WERI-Rb-1 (cell line): ENCODE data around the gene MARCHF7.
"Not testable (repeated sequence)": the region's sequence is repeated elsewhere in the genome, so short reads cannot be mapped to it uniquely, and the experiment has no call there.

Experiments
- DNase-seq: peaks from one replicate; pipeline ENCODE4 v3.0.0-alpha.2; 2020
- H3K27ac ChIP-seq: fragments of 250-450 bp; sonication (Bioruptor Pico); 2 replicates; pipeline ENCODE4 v1.5.1; 2020; ENCODE audit warnings: mild to moderate bottlenecking, moderate library complexity
- H3K27me3 ChIP-seq: fragments of 250-450 bp; sonication (Bioruptor Pico); 2 replicates; pipeline ENCODE4 v1.5.1; 2021; ENCODE audit warnings: mild to moderate bottlenecking, low read depth, moderate library complexity; ENCODE audit not compliant: insufficient read depth, severe bottlenecking
- H3K36me3 ChIP-seq: fragments of 250-450 bp; sonication (Bioruptor Pico); 2 replicates; pipeline ENCODE4 v1.5.1; 2020; ENCODE audit warnings: mild to moderate bottlenecking, moderate library complexity
- H3K4me3 ChIP-seq: 2 replicates; pipeline ENCODE4 v1.5.1; 2011; ENCODE audit warnings: low read depth, mild to moderate bottlenecking, control low read depth, low read length
- H3K9me3 ChIP-seq: fragments of 250-450 bp; sonication (Bioruptor Pico); 2 replicates; pipeline ENCODE4 v1.5.1; 2021; ENCODE audit warnings: mild to moderate bottlenecking, moderate library complexity; ENCODE audit not compliant: severe bottlenecking
- CTCF ChIP-seq: IDR thresholded peaks from 2 replicates; pipeline ENCODE4 v1.5.1; 2011; ENCODE audit warnings: low read depth, mild to moderate bottlenecking, control low read depth, inconsistent platforms, low read length

The MARCHF7 gene

DNA sequence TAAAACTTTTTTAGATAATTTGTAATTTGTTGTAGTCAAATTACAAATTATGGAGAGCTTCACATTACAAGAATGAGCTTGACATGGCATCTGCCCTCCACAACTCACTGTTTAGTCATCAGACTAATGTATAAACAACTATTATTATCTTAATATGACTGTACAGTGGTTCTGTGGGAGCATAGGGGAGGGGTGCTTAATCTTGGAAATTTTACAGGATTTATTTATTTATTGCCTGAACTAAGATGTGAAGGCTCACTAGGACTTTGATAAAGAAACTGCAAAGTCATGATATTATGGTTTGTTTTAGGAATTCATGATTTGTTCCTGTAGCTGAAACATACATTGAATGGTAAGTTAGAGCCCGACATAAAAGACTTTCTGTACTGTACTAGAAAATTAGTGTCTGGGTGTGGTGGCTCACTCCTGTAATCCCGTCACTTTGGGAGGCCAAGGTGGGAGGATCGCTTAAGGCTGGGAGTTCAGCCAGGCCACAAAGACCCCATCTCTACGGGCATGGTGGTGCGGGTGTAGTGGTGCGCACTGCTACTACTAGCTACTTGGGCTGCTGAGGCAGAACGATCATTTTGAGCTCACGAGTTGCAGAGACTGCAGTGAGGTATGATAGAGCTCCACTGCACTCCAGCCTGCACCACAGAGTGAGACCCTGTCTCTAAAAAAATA lies 2.1 kb downstream of the MARCHF7 start:
- Histone ChIP-seq H3K9me3 (no peaks in the 10 kb centered on the region), H3K4me3 (no peak overlapping the region), H3K27ac (no peak overlapping the region), H3K27me3 (no peaks in the 10 kb centered on the region), H3K36me3 (peaks cover 60% of the 10 kb centered on the region)
- TF ChIP-seq CTCF: no peak
- DNase-seq: no peak

- no peak overlapping the region for H3K4me3 ChIP-seq
These were observed 3.1 kb downstream of the MARCHF7 start for GRCh38 chr2:159715451-159715850.

DNA sequence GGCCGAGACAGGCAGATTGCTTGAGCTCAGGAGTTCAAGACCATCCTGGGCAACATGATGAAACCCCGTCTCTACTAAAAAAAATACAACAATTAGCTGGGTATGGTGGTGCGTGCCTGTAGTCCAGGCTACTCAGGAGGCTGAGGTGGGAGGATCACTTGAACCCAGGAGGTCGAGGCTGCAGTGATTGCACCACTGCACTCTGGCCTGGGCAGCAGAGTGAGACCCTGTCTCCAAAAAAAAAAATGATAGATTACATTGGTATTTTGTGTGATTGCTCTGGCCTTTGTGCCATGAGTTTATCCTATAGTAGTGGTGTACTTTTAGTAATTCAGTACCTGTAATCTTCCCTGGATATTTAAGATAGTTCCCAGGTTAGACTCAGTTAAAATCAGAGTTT lies 4.1 kb downstream of the MARCHF7 start:
- not testable (repeated sequence) for H3K27ac ChIP-seq, H3K9me3 ChIP-seq, DNase-seq, H3K27me3 ChIP-seq, H3K4me3 ChIP-seq
- H3K36me3 ChIP-seq: peaks cover 75% of the 10 kb centered on the region

More at GRCh38 chr2:159715451-159715850, 3.1 kb downstream of the MARCHF7 start:
- DNase-seq: no peak
- H3K9me3 ChIP-seq: no peaks in the 10 kb centered on the region
- H3K27me3 ChIP-seq: no peaks in the 10 kb centered on the region
- no peak for TF ChIP-seq CTCF
- H3K36me3 ChIP-seq: peaks cover 71% of the 10 kb centered on the region
- H3K27ac ChIP-seq: no peak overlapping the region

- Histone ChIP-seq H3K36me3 (peaks cover 79% of the 10 kb centered on the region), H3K27ac (no peak overlapping the region), H3K4me3 (no peak overlapping the region), H3K27me3 (no peaks in the 10 kb centered on the region), H3K9me3 (no peaks in the 10 kb centered on the region)
- DNase-seq: no peak
- TF ChIP-seq CTCF: no peak
These were observed 4.6 kb downstream of the MARCHF7 start for GRCh38 chr2:159716857-159717256.

DNA sequence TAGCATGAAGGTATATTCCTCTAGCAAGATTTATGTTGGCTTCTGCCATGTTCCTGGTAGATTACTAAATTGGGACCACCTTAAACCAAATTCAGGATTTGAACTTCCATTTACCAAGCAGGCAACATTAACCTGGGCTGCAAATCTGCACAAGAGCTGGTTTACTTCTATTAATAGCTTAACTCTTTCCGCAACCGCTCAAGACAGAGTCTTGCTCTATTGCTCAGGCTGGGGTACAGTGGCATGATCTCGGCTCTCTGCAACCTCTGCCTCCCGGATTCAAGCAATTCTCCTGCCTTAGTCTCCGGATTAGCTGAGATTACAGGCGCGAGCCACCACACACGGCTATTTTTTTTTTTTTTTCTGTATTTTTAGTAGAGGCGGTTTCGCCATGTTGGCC lies 8.4 kb downstream of the MARCHF7 start:
- Histone ChIP-seq H3K36me3 (peaks cover 77% of the 10 kb centered on the region), H3K27ac (no peak overlapping the region), H3K4me3 (no peak overlapping the region), H3K27me3 (no peaks in the 10 kb centered on the region), H3K9me3 (no peaks in the 10 kb centered on the region)
- DNase-seq: no peak
- TF ChIP-seq CTCF: no peak

DNA sequence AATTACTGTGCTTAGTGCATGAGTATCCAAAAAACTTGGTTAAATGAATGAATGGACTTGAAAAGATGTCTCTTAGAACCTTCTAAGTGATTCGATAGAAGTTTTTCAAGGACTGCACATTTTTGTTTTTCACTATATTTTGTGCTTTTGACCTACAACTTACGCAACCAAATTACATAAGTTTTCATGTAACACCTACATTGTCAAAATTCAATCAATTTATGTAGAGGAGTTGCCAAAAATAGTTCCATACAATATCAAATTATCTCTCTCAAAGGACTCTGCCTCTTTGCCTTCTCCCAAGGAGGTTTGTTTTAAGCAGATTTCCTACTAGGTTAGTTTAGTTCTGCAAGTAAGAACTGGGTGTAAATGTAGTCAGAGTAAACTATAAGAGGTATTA lies 10.3 kb downstream of the MARCHF7 start:
- Histone ChIP-seq H3K9me3 (no peaks in the 10 kb centered on the region), H3K27ac (no peak overlapping the region), H3K36me3 (peaks cover 65% of the 10 kb centered on the region), H3K4me3 (no peak overlapping the region), H3K27me3 (no peaks in the 10 kb centered on the region)
- TF ChIP-seq CTCF: no peak
- no peak for DNase-seq

DNA sequence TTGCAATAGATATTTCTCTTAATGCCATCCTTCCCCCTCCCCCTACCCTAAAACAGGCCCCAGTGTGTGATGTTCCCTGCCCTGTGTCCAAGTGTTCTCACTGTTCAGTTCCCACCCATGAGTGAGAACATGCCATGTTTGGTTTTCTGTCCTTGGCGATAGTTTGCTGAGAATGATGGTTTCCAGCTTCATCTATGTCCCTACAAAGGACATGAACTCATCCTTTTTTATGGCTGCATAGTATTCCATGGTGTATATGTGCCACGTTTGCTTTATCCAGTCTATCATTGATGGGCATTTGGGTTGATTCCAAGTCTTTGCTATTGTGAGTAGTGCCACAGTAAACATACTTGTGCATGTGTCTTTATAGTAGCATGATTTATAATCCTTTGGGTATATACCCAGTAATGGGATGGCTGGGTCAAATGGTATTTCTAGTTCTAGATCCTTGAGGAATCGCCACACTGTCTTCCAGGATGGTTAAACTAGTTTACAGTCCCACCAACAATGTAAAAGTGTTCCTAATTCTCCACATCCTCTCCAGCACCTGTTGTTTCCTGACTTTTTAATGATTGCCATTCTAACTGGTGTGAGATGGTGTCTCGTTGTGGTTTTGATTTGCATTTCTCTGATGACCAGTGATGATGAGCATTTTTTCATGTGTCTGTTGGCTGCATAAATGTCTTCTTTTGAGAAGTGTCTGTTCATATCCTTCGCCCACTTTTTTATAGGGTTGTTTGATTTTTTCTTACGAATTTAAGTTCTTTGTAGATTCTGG lies 12.7 kb downstream of the MARCHF7 start:
- not testable (repeated sequence) for H3K27ac ChIP-seq, DNase-seq, H3K4me3 ChIP-seq, H3K27me3 ChIP-seq, H3K9me3 ChIP-seq
- peaks cover 60% of the 10 kb centered on the region for H3K36me3 ChIP-seq
